Measurements from ENCODE around the gene ALX4.
A peak's percentile ranks its signal among the peaks of the same experiment; 100 is the strongest.

Gene ALX4

GRCh38 chr11:44309478-44310205 lies at the start of gene ALX4:
TSS of gene ALX4 (minus strand) at chr11:44310139. CDS start at chr11:44310062, 77 bp downstream.
- no peak for DNase-seq

DNA sequence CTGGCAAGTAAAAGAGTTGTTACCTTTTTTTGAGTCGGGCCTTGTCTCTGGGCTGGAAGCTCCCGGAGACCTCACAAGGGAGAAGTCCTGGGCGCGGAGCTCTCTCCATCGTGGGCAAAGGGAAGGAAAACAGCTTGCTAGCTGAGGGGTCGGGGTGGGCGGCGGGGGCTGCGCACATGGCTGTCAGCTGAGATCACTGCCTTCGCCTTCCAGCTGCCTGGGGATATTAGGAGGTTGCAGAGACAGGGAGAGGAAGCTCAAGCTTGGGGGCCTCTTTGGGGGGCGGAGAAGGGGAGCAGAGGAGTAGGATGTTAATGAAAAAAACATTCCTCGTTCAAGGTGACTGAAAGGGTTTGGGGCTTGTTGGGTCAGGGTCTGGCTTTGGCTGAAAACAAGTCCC lies 49.2 kb upstream of the ALX4 start:
- no peak for DNase-seq

DNA sequence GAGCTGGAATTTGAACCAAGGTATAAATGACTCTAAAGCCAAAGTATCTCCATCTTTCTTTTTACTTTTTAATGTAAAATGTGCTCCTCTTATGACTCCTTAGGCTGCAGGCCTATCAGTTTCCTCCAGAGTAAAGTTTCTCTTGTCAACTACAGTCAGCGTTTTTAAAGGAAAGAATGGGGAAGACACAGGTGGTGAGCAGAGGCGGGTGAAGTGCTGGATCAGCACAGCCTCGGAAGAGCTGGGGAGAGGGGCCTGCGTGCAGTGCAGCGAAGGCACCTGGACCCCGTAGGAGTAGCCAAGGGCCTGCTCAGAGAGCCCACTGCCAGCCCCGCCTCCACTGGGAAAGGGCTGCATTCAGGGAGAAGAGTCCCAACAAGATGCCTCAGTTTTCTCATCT lies 48.8 kb upstream of the ALX4 start:
- no peak for DNase-seq

- DNase-seq = no peak
Measured at GRCh38 chr11:44357711-44358110, 47.8 kb upstream of the ALX4 start.

GRCh38 chr11:44356351-44356750 lies 46.4 kb upstream of the ALX4 start:
- no peak for DNase-seq

DNA sequence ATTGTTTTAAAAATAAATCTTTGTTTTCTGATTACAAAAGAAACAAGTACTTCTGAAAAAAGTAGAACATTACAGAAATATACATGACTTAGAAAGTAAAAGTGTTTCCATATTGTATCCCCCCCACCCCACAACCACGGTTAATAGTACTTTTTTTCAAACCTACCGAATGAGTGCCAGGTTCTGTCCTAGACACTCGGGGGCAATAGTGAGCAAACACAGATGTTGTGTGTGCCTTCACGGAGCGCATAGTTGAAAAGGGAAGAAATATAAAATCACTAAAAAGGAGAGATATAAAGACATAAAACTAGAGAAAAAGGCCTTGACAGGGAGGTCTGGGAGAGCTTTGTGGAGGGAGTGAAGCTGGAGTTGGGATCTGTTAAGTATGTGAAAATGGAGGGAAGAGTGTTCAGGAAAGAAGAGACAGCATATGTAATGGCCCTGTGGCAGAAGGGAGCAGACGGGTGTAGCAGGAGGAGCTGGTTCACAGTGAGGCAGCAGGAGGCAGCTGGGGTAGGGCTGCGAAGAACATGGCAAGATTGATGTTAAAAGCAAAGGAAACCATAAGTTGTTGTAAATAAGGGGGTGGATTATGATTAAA lies 42.1 kb upstream of the ALX4 start:
- DNase-seq = peak; percentile 25

- DNase-seq = no peak
Measured at GRCh38 chr11:44351006-44351660, 41.2 kb upstream of the ALX4 start.

- DNase-seq = no peak
Measured at GRCh38 chr11:44349328-44349727, 39.4 kb upstream of the ALX4 start.

DNA sequence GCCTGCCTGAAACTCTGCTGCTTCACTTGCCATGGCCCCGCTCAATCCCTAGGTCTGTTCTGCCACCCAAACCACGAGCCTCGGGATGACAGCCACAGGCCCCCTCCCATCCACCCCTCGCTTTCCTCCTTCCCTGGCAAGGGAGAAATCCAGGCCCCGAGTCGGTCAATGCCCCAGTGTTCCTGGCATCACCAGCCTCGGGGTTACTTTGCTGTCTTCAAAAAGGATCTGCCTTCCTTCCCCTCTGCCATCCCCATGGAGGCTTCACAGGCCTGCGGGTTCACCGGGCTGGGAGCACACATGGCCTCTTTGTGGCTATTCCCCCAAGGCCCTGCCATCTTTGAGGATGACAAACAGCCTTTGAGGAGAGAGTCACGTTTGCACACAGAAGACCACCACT lies 38.8 kb upstream of the ALX4 start:
- DNase-seq = no peak

GRCh38 chr11:44348114-44348513 lies 38.2 kb upstream of the ALX4 start:
- DNase-seq = no peak

GRCh38 chr11:44347538-44347937 lies 37.6 kb upstream of the ALX4 start:
- no peak for DNase-seq

- no peak for DNase-seq
Measured at GRCh38 chr11:44346983-44347382, 37.0 kb upstream of the ALX4 start.

GRCh38 chr11:44345781-44346180 lies 35.8 kb upstream of the ALX4 start:
- DNase-seq = no peak

DNA sequence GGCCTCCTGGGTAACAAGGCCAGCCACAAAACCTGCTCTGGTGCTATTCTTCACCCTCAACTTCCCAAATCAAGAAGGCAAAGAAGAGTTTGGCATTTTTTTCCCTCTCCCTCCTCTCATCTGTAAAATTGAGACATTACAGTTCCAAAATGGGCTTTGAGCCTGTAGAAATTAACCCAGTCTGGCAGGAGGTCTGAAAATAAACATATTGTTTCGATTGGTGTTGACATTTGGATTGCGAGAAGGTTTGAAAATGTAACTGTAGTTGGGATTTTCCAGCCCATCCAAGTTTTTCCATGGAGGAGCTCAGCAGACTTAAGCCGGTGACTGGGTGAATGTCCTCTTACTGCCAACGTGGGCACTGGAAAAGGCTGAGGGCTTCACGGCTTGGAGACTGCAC lies 35.0 kb upstream of the ALX4 start:
- no peak for DNase-seq

DNA sequence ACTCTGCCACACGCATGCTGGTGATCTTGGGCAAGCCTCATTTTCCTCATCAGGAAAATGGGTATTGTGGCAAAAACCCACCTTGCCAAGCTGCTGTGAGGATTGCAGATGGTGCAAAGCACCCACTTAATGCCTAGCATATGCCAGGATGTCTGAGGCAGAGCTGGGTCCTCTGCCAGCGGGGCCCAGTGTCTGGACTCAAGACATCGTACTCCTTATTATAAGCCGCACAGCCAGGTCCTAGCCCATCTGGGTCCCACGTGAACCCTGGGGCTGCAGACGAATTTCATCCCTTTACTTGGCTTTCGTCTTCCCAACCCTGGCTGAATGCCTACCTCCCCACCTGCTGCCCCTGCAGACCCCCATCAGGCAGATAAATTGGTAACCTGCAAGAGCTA lies 34.5 kb upstream of the ALX4 start:
- no peak for DNase-seq

- no peak for DNase-seq
Measured at GRCh38 chr11:44343778-44344422, 34.0 kb upstream of the ALX4 start.

DNA sequence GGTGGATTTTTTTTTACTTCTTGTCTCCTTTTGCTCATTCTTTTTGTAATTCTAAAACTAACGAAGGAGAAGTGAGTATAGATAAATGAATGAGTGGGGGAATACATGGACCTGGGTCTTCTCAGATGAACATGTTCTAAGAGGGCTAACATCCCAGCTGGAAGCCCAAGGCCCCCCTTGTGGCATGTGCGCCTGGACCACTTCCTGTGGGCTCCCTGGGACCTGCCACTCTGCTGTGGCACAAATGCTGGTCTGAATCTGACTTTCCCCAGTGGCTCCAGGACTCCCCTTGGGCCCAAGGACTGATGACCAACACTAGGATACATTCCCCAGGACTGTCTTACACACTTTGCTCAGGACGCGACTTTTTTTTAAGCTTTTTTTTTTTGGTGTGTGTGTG lies 32.7 kb upstream of the ALX4 start:
- DNase-seq = no peak

DNA sequence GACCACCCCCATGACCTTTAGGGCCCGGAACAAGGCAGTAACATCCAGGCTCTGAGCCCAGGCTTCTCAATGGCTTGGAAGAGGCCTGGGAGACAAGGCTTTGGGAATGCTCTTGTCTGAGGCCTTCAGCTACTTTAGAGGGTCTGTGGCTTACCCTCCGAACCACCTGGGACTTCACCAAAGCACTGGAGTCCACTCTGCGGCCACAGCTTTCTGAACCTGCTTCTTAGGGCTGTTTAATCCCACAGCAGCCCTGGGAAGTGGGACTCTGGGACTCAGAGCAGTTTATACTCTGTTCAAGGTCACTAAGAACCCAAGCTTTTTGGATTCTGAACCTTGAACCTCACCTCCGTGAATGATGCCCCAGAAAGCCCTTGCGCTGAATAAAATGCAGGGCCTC lies 30.7 kb upstream of the ALX4 start:
- no peak for DNase-seq

DNA sequence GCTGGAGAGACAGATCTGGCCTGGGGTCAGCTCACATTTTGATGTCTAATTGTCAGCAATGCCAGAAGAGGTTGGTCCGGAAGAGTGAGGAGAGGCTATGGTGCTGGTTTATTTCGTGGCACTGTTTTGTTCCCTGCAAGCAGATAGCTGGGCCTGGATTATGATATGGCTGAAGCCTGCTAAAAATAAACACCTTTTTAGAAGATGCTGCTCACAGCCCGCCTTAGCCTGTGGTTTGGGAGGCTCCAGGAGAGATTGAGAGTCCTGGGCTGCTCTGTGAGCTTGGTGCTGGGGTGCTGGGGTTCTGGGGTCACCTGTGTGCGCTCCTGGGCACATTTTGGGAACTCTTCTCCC lies 29.6 kb upstream of the ALX4 start:
- DNase-seq = no peak

- DNase-seq = no peak
Measured at GRCh38 chr11:44338698-44339529, 29.0 kb upstream of the ALX4 start.

DNA sequence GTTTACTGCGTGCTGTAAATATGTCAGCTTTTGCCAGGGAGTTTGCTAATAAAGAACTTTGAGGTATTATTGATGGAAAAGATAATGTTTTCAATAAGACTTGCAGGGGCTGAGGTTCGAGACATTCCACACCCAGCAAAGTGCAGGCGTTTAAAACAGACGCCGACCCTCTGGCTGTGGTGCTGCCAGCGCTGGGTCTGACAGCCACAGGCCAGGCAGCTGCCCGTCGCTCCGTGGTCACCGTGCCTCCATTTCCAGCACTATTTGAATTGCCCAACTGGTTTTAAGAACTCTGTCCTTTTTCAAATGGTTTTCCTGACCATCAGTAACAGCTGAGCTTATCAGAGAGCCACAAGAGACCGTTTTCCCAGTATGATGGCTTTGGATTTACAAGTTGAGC lies 28.1 kb upstream of the ALX4 start:
- DNase-seq = no peak

- DNase-seq = no peak
Measured at GRCh38 chr11:44335919-44336318, 26.0 kb upstream of the ALX4 start.

Measured in OCI-M1 (cell line).